Activated T-cell treated with anti-CD3 and anti-CD28 coated beads, Interleukin-2, amount 50 U/mL, for 48 hours (primary cell): ENCODE results near the gene KCNQ1.

ENCODE experiments used
- DNase-seq, 2 experiments: peaks; one replicate each; pipeline ENCODE4 v3.0.0-alpha.2; 2020

KCNQ1 gene

DNA sequence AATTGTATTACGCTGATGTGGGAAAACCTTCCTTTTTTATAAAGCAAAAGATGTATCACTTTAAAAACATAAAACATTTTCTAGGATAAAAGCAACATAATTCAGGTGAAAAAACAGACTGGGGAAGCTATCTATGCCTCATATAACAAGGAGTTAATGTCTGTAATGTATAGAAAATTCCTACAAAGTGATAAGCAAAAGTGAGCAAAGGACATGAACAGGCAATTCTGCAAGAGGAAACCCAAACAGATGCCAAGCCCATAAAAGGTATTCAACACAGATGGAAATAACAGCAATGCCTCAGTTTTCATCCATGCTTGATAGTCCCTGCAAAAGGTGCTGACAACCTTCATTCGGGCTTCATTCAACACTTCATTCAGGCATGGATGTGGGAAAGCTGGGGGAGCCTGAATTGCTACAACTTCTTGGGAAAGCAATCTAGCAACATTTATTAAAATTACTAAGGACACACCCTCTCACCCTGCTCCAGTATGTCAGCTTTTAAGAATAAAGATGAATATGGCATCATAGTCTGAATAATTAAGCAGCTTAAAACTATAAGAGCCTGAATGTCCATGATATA, 215.6 kb downstream of the KCNQ1 start:
- DNase-seq = no peak

- DNase-seq = peak in 1 of 2 experiments; percentile 4
Measured at GRCh38 chr11:2661173-2662023, 216.6 kb downstream of the KCNQ1 start.

DNA sequence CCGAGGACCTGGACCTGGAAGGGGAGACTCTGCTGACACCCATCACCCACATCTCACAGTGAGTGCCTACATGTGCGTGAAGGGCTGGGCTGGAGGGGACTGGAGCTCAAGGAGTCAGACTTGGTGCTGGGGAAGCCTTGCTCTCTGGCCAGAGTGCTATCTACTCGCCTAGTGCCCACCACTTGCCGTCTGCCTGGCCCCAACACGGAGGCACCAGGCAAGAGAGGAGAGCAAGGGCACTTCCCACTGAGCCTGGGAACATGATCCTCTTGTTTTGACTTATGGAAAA, 217.2 kb downstream of the KCNQ1 start:
- DNase-seq = peak in 1 of 2 experiments; percentile 10

GRCh38 chr11:2662430-2663299, 217.9 kb downstream of the KCNQ1 start:
- peak in 1 of 2 experiments; percentile 7 for DNase-seq

DNA sequence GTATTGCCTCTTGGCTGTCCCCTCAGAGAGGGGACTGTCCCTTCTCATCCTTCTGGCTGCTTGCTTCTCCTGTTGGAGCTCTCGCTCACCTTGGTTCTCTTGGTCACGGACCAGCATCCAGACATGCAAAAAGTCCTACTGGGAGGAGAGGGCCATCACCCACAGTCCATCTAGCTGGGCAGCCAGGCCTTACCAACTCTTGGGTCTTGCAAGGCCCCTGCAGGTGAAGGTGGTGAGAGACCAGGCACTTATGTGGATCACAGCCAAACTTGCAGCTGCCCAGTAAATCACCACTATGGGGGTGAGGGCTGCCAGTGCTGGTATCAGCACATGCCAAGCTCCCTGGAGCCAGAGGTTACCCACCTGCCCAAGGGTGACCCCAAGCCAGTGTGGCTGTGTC, 218.7 kb downstream of the KCNQ1 start:
- peak; percentile 6 to 8 for DNase-seq

- DNase-seq = peak; percentile 7 to 14
Measured at GRCh38 chr11:2663915-2664314, 219.1 kb downstream of the KCNQ1 start.

- DNase-seq = no peak
Measured at GRCh38 chr11:2664376-2664775, 219.6 kb downstream of the KCNQ1 start.

DNA sequence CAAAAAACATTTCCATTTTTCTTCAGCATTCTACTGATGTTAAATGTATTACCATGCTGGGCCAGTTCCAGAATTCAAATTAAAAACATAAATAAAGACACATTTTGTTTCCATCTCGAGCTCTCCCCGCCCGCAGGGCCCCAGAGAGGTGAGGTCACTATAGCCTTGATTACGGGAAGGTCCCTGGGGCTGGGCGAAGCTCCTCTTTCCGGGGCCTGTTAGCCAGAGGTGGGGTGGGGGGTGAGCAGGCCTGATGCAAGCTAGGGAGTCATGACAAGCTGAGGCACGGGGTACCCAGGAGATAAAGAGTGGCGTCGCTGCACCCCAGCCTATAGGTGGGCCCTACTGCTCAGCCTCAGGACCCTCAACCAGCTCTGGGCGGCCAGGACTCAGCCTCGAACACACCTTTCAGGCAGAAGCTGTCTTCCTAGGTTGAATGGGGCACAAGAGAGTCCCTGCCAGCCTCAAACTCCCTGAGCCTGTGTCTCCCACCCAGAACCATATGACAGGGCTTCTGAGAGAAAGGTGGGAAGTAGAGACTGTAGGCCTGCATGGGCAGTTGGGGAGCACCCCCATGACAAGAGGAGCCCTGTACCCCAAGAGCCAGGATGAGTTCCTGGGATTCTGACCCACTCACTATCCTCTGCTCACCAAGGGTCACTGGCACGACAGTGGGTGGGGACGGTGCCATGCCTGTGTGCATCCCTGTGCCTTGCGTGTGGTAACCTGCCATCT, 220.2 kb downstream of the KCNQ1 start:
- no peak for DNase-seq

GRCh38 chr11:2665526-2666400, 221.0 kb downstream of the KCNQ1 start:
- DNase-seq = peak; percentile 10 to 11

- peak; percentile 1 to 7 for DNase-seq
Measured at GRCh38 chr11:2666401-2666741, 221.6 kb downstream of the KCNQ1 start.

- DNase-seq = peak in 1 of 2 experiments; percentile 5
Measured at GRCh38 chr11:2666828-2667570, 222.2 kb downstream of the KCNQ1 start.

- DNase-seq = peak in 1 of 2 experiments; percentile 10
Measured at GRCh38 chr11:2667940-2668339, 223.1 kb downstream of the KCNQ1 start.

DNA sequence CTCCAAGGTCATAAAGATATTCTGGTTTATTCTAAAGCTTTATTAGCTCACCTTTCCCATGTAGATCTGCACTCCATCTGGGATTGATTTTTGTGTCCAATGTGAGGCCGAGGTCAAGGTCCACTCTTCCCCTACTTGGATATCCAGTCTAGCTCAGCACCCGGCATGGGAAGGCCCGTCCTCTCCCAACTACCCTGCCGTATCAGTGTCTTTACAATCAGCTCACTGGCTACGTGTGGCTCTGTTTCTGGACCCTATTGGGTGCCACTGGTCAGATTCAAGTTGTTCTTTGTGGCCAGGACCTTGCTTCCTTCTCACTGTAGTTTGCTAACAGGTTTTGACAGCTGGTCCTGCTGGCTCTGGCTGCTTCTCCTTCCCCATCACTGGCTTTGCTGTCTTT, 224.1 kb downstream of the KCNQ1 start:
- no peak for DNase-seq

DNA sequence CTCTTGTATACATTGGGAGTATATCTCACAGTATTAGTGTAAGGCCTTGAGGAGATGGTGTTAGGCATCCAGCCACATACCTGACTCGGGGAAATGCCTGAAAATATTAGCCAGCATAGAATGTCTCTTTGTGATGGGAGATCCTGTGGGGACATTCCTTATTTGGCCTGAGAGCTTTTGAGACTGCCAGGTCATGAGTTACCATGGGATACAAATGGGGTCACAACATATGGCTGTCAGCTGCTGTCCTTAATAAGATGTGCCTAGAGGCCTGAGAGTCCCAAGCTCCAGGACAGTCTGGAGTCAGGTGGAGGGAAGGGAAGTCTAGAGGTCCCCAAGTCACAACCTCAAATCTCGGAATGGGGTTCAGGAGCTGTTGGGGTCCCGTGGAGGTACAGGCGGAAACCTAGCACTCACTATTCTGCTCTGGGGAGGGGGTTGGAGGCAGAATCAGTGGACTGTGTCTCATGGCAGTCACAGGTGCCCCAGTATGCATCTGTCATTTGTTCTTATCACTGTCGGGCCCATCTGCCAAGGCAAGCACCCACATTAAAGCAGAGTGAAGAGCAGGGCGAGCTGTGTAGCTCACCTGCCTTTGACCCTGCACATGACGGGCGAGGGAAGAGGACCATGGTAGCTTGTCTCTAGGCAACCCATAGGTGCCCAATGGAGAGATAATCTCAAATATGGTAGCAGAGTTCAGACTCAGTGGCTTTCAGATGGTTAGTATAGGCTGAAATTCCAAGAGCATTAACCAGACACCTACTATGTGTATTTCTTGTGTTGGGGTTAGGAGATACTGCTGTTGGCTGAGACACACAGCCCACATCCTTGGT, 225.0 kb downstream of the KCNQ1 start:
- DNase-seq = peak in 1 of 2 experiments; percentile 7

- DNase-seq = peak in 1 of 2 experiments; percentile 4
Measured at GRCh38 chr11:2670541-2671100, 225.8 kb downstream of the KCNQ1 start.

GRCh38 chr11:2671748-2672147, 226.9 kb downstream of the KCNQ1 start:
- peak in 1 of 2 experiments; percentile 1 for DNase-seq

DNA sequence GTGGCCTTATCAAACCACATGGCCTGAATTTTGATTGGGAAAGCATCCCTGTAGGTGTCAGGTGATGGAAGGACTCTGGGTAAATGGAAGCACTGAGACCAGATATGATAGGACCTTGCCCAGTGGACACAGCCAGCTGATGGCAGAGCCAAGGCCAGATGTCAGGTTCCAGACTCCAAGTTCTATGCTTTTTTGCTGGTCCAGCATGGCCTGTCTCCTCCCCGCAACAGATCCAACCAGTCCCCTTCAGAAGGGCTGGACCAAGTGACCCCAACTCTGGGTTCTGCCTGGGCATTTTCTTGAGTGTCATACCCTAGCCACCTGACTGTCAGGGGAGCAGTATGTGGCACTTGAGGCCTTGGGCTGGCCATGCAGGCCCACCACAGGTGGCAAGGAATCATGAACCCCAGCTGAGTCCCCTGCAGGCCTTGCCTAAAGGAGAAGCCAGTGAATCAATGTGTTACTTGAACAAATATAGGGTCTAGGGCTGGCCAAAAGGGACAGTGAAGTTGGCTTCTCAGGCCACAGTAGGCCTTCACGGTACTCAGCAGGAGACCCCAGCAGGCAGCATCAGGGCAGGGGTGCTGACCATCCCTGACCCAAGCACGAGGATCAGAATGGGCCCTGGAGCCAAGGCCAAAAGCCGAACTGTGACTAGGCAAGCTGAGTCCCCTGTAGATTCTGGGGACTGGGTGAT, 227.9 kb downstream of the KCNQ1 start:
- DNase-seq = peak in 1 of 2 experiments; percentile 11

- no peak for DNase-seq
Measured at GRCh38 chr11:2673250-2673610, 228.4 kb downstream of the KCNQ1 start.

GRCh38 chr11:2673871-2674471, 229.2 kb downstream of the KCNQ1 start:
- peak in 1 of 2 experiments; percentile 10 for DNase-seq
